CD4-positive, alpha-beta memory T cell (primary cell): ENCODE results near the gene NRG3. TPM values are rescaled to one million over a fixed set of nuclear protein-coding genes. Genes with fewer than 3 reads are reported as not detected.

Experiments
- CTCF ChIA-PET: fragments of 350-600 bp; sonication (Branson Sonifier 250); formaldehyde crosslinking; loops from one replicate; lab custom pipeline; 2021; ENCODE audit warnings: inconsistent platforms; ENCODE audit not compliant: partially characterized antibody; lab: Charles Lee
- POLR2A ChIA-PET: fragments of 350-600 bp; sonication (Branson Sonifier 250); formaldehyde crosslinking; loops from one replicate; lab custom pipeline; 2021; ENCODE audit not compliant: partially characterized antibody; lab: Charles Lee
- DNase-seq, 5 donors: peaks; one replicate each; pipeline versions ENCODE4 v3.0.0 to v3.0.0-alpha.2; 2020 to 2022; ENCODE audit warnings: mixed read lengths in 1 of 5
- H3K27ac ChIP-seq: one replicate; pipeline ENCODE4 v1.7.0; 2013; ENCODE audit warnings: low read depth, low read length
- H3K27me3 ChIP-seq: 2 replicates; pipeline ENCODE4 v1.7.0; 2013; ENCODE audit warnings: mild to moderate bottlenecking, low read length, moderate library complexity; ENCODE audit not compliant: insufficient read depth
- H3K36me3 ChIP-seq: 2 replicates; pipeline ENCODE4 v1.7.0; 2013; ENCODE audit warnings: mild to moderate bottlenecking, low read length, moderate library complexity; ENCODE audit not compliant: insufficient read depth
- H3K4me1 ChIP-seq: 2 replicates; pipeline ENCODE4 v1.7.0; 2013; ENCODE audit warnings: mild to moderate bottlenecking, low read length, moderate library complexity; ENCODE audit not compliant: insufficient read depth
- H3K4me3 ChIP-seq, 2 donors: one replicate each; pipeline ENCODE4 v1.7.0; 2013; ENCODE audit warnings: low read length in 2 of 2, mild to moderate bottlenecking in 1 of 2
- H3K9me3 ChIP-seq, 2 donors: one replicate each; pipeline ENCODE4 v1.7.0; 2013; ENCODE audit warnings: low read length in 2 of 2, control low read depth in 1 of 2; ENCODE audit not compliant: control insufficient read depth in 1 of 2
- H3K27ac Mint-ChIP-seq, 7 donors: one replicate each; pipeline ENCODE4 v1.8.0; 2020 to 2021; ENCODE audit warnings: mixed read lengths in 7 of 7, mild to moderate bottlenecking in 6 of 7, inconsistent platforms in 3 of 7, moderate library complexity in 3 of 7
- H3K27me3 Mint-ChIP-seq, 2 donors: one replicate each; pipeline ENCODE4 v1.8.0; 2020 to 2021; ENCODE audit warnings: mixed read lengths in 2 of 2
- H3K36me3 Mint-ChIP-seq, 2 donors: one replicate each; pipeline ENCODE4 v1.8.0; 2020 to 2021; ENCODE audit warnings: mixed read lengths in 2 of 2, inconsistent platforms in 1 of 2, mild to moderate bottlenecking in 1 of 2
- H3K4me1 Mint-ChIP-seq, 4 donors: one replicate each; pipeline ENCODE4 v1.8.0; 2020 to 2021; ENCODE audit warnings: mixed read lengths in 4 of 4, mild to moderate bottlenecking in 1 of 4
- H3K4me3 Mint-ChIP-seq, 8 donors: one replicate each; pipeline ENCODE4 v1.8.0; 2020 to 2021; ENCODE audit warnings: mixed read lengths in 8 of 8, mild to moderate bottlenecking in 7 of 8, moderate library complexity in 6 of 8, inconsistent platforms in 3 of 8
- H3K9me3 Mint-ChIP-seq, 8 donors: one replicate each; pipeline ENCODE4 v1.8.0; 2020 to 2021; ENCODE audit warnings: mixed read lengths in 8 of 8, mild to moderate bottlenecking in 5 of 8, inconsistent platforms in 3 of 8, moderate library complexity in 1 of 8
- intact Hi-C: fragments of 100-400 bp; cut with micrococcal nuclease; formaldehyde crosslinking; loops from one replicate; pipeline ENCODE4 v1.15.1; 2023
- polyA plus RNA-seq, 2 donors: library from polyadenylated mRNA; unstranded; fragments of 300-500 nt; fragmentation: Illumina TruSeq; gene quantifications; one replicate each; pipeline ENCODE4 v1.2.3, GENCODE V29; 2021
- total RNA-seq, 2 experiments: library from RNA; stranded (reverse); gene quantifications; one replicate each; pipeline ENCODE4 v1.2.3, GENCODE V29; 2021

The NRG3 gene
- total and polyA plus RNA-seq, 4 experiments from 2014 or later: not detected

- Histone ChIP-seq H3K36me3 (no peaks in the 10 kb centered on the region), H3K9me3 (no peaks in the 10 kb centered on the region), H3K4me1 (no peaks in the 10 kb centered on the region), H3K4me3 (no peak overlapping the region), H3K27ac (no peak overlapping the region), H3K27me3 (no peaks in the 10 kb centered on the region)
- no peak for DNase-seq
- ChIA-PET POLR2A (no interaction called here), CTCF (no interaction called here)
- peaks cover 0 to 14% (median 7%) of the 10 kb centered on the region in 8 donors for H3K9me3 Mint-ChIP-seq
- H3K27me3 Mint-ChIP-seq: no peaks in the 10 kb centered on the region
- H3K4me1 Mint-ChIP-seq: no peaks in the 10 kb centered on the region
- no peak overlapping the region for H3K27ac Mint-ChIP-seq
- no peaks in the 10 kb centered on the region for H3K36me3 Mint-ChIP-seq
- intact Hi-C loops: no loop called here
- H3K4me3 Mint-ChIP-seq: no peak overlapping the region
These were observed 986.9 kb downstream of the NRG3 start for GRCh38 chr10:82861889-82862288.

- no peaks in the 10 kb centered on the region for H3K4me1 Mint-ChIP-seq
- no peak overlapping the region for H3K4me3 Mint-ChIP-seq
- intact Hi-C loops: no loop called here
- H3K27me3 Mint-ChIP-seq: no peaks in the 10 kb centered on the region
- POLR2A ChIA-PET: no interaction called here
- Histone ChIP-seq H3K4me3 (no peak overlapping the region), H3K27me3 (no peaks in the 10 kb centered on the region), H3K36me3 (no peaks in the 10 kb centered on the region), H3K9me3 (no peaks in the 10 kb centered on the region), H3K4me1 (no peaks in the 10 kb centered on the region), H3K27ac (no peak overlapping the region)
- CTCF ChIA-PET: no interaction called here
- no peak overlapping the region for H3K27ac Mint-ChIP-seq
- no peaks in the 10 kb centered on the region for H3K36me3 Mint-ChIP-seq
- no peak for DNase-seq
- peaks cover 0 to 11% (median 4%) of the 10 kb centered on the region in 8 donors for H3K9me3 Mint-ChIP-seq
These were observed 990.4 kb downstream of the NRG3 start for GRCh38 chr10:82865366-82865765.

- H3K36me3 ChIP-seq: no peaks in the 10 kb centered on the region
- H3K27me3 Mint-ChIP-seq: no peaks in the 10 kb centered on the region
- no peak overlapping the region for H3K27ac ChIP-seq
- H3K27ac Mint-ChIP-seq: no peak overlapping the region
- no peaks in the 10 kb centered on the region for H3K9me3 ChIP-seq
- CTCF ChIA-PET: interaction anchor here (0.6 kb wide), 1 partner anchor 13 kb away, joined by 5 read pairs; no protein-coding TSS in a partner anchor
- no peaks in the 10 kb centered on the region for H3K4me1 ChIP-seq
- no peak overlapping the region for H3K4me3 Mint-ChIP-seq
- intact Hi-C loops: no loop called here
- no peaks in the 10 kb centered on the region for H3K36me3 Mint-ChIP-seq
- H3K27me3 ChIP-seq: no peaks in the 10 kb centered on the region
- no peak overlapping the region for H3K4me3 ChIP-seq
- no peak for DNase-seq
- H3K9me3 Mint-ChIP-seq: peaks cover 0 to 11% (median 3%) of the 10 kb centered on the region in 8 donors
- H3K4me1 Mint-ChIP-seq: no peaks in the 10 kb centered on the region
- POLR2A ChIA-PET: no interaction called here
These were observed 991.5 kb downstream of the NRG3 start for GRCh38 chr10:82866424-82867020.

GRCh38 chr10:82867056-82867455 is 992.1 kb downstream of the NRG3 start:
- Mint-ChIP-seq H3K27me3 (no peaks in the 10 kb centered on the region), H3K27ac (no peak overlapping the region), H3K4me1 (no peaks in the 10 kb centered on the region), H3K36me3 (no peaks in the 10 kb centered on the region), H3K9me3 (peaks cover 0 to 8% (median 3%) of the 10 kb centered on the region in 8 donors), H3K4me3 (peak overlapping the region in 1 of 8 donors; percentile 45)
- POLR2A ChIA-PET: no interaction called here
- Histone ChIP-seq H3K9me3 (no peaks in the 10 kb centered on the region), H3K36me3 (no peaks in the 10 kb centered on the region), H3K27me3 (no peaks in the 10 kb centered on the region), H3K4me1 (no peaks in the 10 kb centered on the region), H3K4me3 (no peak overlapping the region), H3K27ac (no peak overlapping the region)
- DNase-seq: no peak
- CTCF ChIA-PET: no interaction called here
- intact Hi-C loops: no loop called here

- intact Hi-C loops: no loop called here
- no peaks in the 10 kb centered on the region for H3K9me3 ChIP-seq
- Mint-ChIP-seq H3K27me3 (no peaks in the 10 kb centered on the region), H3K9me3 (peaks cover 0 to 9% (median under 1%) of the 10 kb centered on the region in 8 donors), H3K4me1 (no peaks in the 10 kb centered on the region), H3K27ac (no peak overlapping the region), H3K4me3 (no peak overlapping the region), H3K36me3 (no peaks in the 10 kb centered on the region)
- no peaks in the 10 kb centered on the region for H3K4me1 ChIP-seq
- CTCF ChIA-PET: interaction anchor here (1.1 kb wide), 1 partner anchor 15 kb away, joined by 3 read pairs; no protein-coding TSS in a partner anchor
- no peak overlapping the region for H3K4me3 ChIP-seq
- no peaks in the 10 kb centered on the region for H3K27me3 ChIP-seq
- no peaks in the 10 kb centered on the region for H3K36me3 ChIP-seq
- POLR2A ChIA-PET: no interaction called here
- no peak for DNase-seq
- H3K27ac ChIP-seq: no peak overlapping the region
These were observed 999.7 kb downstream of the NRG3 start for GRCh38 chr10:82874671-82875070.

GRCh38 chr10:82880776-82881290 is 1005.8 kb downstream of the NRG3 start:
- ChIA-PET POLR2A (no interaction called here), CTCF (no interaction called here)
- no peak overlapping the region for H3K27ac ChIP-seq
- no peaks in the 10 kb centered on the region for H3K27me3 ChIP-seq
- no peaks in the 10 kb centered on the region for H3K4me1 ChIP-seq
- Mint-ChIP-seq H3K4me1 (no peaks in the 10 kb centered on the region), H3K27ac (no peak overlapping the region), H3K4me3 (no peak overlapping the region), H3K36me3 (no peaks in the 10 kb centered on the region), H3K27me3 (no peaks in the 10 kb centered on the region), H3K9me3 (peaks cover 0 to 15% (median 4%) of the 10 kb centered on the region in 8 donors)
- intact Hi-C loops: no loop called here
- H3K9me3 ChIP-seq: no peaks in the 10 kb centered on the region
- H3K4me3 ChIP-seq: no peak overlapping the region
- no peaks in the 10 kb centered on the region for H3K36me3 ChIP-seq
- no peak for DNase-seq

- intact Hi-C loops: no loop called here
- H3K4me3 Mint-ChIP-seq: no peak overlapping the region
- Histone ChIP-seq H3K27me3 (no peaks in the 10 kb centered on the region), H3K4me3 (no peak overlapping the region), H3K4me1 (no peaks in the 10 kb centered on the region), H3K9me3 (no peaks in the 10 kb centered on the region), H3K36me3 (no peaks in the 10 kb centered on the region), H3K27ac (no peak overlapping the region)
- H3K36me3 Mint-ChIP-seq: no peaks in the 10 kb centered on the region
- H3K9me3 Mint-ChIP-seq: peaks cover 2 to 9% (median 5%) of the 10 kb centered on the region in 8 donors
- H3K4me1 Mint-ChIP-seq: no peaks in the 10 kb centered on the region
- no peaks in the 10 kb centered on the region for H3K27me3 Mint-ChIP-seq
- ChIA-PET CTCF (no interaction called here), POLR2A (no interaction called here)
- H3K27ac Mint-ChIP-seq: no peak overlapping the region
- no peak for DNase-seq
These were observed 1007.7 kb downstream of the NRG3 start for GRCh38 chr10:82882722-82883121.
